ENCODE data around the gene KLHDC4. TPM values are rescaled to one million over a fixed set of nuclear protein-coding genes. Genes with fewer than 3 reads are reported as not detected.

KLHDC4 gene
- total RNA-seq, 1 experiment from 2014 or later = 76.2 TPM

DNA sequence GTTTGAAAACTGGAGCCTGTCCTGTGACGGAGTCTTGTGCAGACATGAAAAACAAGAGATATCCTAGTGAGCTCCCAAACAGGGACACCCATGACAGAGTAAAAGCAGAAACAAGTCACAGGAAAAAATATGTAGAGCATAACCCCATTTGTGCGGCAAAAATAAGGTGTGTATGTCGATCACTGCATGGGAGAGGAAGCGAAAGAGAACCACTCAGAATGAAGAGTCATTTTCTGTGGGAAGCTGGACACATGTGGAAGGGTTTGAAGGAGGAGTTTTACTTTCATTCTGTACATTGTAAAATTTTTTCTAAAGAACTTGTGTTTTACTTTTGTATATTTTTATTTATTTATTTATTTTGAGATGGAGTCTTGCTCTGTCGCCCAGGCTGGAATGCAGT lies 91.4 kb downstream of the KLHDC4 start:
- Histone ChIP-seq H4K8ac (replicated peaks; ENCODE audit: insufficient read length, low read depth, low read length) (no peak overlapping the region), H3K18ac (ENCODE audit: insufficient read length, low read depth, low read length) (no peak overlapping the region), H2BK20ac (ENCODE audit: low read depth, low read length, poor library complexity, severe bottlenecking) (no peak overlapping the region), H3K56ac (ENCODE audit: insufficient read length, low read depth, low read length) (no peak overlapping the region), H3K4me2 (ENCODE audit: insufficient read depth, insufficient read length, low read length) (no peak overlapping the region), H3K23me2 (ENCODE audit: insufficient read length, low read depth, low read length, poor library complexity, severe bottlenecking) (peaks cover 4% of the 10 kb centered on the region), H4K5ac (ENCODE audit: insufficient read length, low read depth, low read length) (no peak overlapping the region), H2BK5ac (ENCODE audit: insufficient read length, low read length) (no peak overlapping the region), H3K79me1 (ENCODE audit: insufficient read depth, low read depth, low read length, poor library complexity, severe bottlenecking) (no peaks in the 10 kb centered on the region), H4K91ac (ENCODE audit: insufficient read length, low read depth, low read length) (no peak overlapping the region), H3K27ac (ENCODE audit: insufficient read length, low read depth, low read length) (no peak overlapping the region), H4K20me1 (ENCODE audit: control insufficient read depth, insufficient read depth, insufficient read length) (no peaks in the 10 kb centered on the region), H3K9me3 (ENCODE audit: control insufficient read depth, low read depth, low read length) (no peaks in the 10 kb centered on the region), H2BK12ac (ENCODE audit: insufficient read length, low read depth, low read length) (no peak overlapping the region), H3K27me3 (ENCODE audit: insufficient read depth, low read length) (no peaks in the 10 kb centered on the region), H3K4me1 (ENCODE audit: insufficient read depth, low read length) (no peaks in the 10 kb centered on the region), H3K9ac (ENCODE audit: extremely low read depth, insufficient read length, low read length) (no peak overlapping the region), H2BK120ac (ENCODE audit: low read depth, low read length, poor library complexity, severe bottlenecking) (no peak overlapping the region), H3K14ac (ENCODE audit: insufficient read depth, low read length) (no peak overlapping the region), H2AFZ (ENCODE audit: low read length) (no peak overlapping the region), H3K4ac (ENCODE audit: low read depth, low read length) (no peak overlapping the region), H3T11ph (ENCODE audit: low read length) (no peak overlapping the region), H2AK5ac (ENCODE audit: insufficient read length, low read length) (no peak overlapping the region), H3K79me2 (ENCODE audit: insufficient read depth, low read length) (no peaks in the 10 kb centered on the region), H3K23ac (ENCODE audit: insufficient read length, low read depth, low read length) (no peak overlapping the region), H2BK15ac (ENCODE audit: low read depth, low read length) (no peak overlapping the region)
- DNase-seq = no peak
- H3K9me3 Mint-ChIP-seq = no peaks in the 10 kb centered on the region
- H3K4me1 Mint-ChIP-seq = peaks cover 5 to 22% of the 10 kb centered on the region in 2 experiments
- TF ChIP-seq, protein P1, sequence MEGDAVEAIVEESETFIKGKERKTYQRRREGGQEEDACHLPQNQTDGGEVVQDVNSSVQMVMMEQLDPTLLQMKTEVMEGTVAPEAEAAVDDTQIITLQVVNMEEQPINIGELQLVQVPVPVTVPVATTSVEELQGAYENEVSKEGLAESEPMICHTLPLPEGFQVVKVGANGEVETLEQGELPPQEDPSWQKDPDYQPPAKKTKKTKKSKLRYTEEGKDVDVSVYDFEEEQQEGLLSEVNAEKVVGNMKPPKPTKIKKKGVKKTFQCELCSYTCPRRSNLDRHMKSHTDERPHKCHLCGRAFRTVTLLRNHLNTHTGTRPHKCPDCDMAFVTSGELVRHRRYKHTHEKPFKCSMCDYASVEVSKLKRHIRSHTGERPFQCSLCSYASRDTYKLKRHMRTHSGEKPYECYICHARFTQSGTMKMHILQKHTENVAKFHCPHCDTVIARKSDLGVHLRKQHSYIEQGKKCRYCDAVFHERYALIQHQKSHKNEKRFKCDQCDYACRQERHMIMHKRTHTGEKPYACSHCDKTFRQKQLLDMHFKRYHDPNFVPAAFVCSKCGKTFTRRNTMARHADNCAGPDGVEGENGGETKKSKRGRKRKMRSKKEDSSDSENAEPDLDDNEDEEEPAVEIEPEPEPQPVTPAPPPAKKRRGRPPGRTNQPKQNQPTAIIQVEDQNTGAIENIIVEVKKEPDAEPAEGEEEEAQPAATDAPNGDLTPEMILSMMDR (conservative IDR thresholded peaks at IDR 0.05) = no peak
- no peaks in the 10 kb centered on the region; the same call in 1 of the 2 replicates for H3K27me3 Mint-ChIP-seq (ENCODE audit: low read depth)
- H3K27ac Mint-ChIP-seq = peak overlapping the region in 1 of 3 experiments; percentile 3; a peak in 1 of 7 replicates
- WGBS (ENCODE audit: extremely low coverage, insufficient read length, low lambda C conversion rate) = no CpG with 5 or more reads among the region's 5 CpGs
- H3K36me3 Mint-ChIP-seq (ENCODE audit: insufficient read depth in 1 of 3, low read depth in 3 of 3) = no peaks in the 10 kb centered on the region
- no peak overlapping the region for H3K4me3 Mint-ChIP-seq

All from H9 (cell line).